ENCODE measurements around the gene THEM5.
"Not testable (repeated sequence)": the region's sequence is repeated elsewhere in the genome, so short reads cannot be mapped to it uniquely, and the experiment has no call there.

Gene THEM5, protein sequence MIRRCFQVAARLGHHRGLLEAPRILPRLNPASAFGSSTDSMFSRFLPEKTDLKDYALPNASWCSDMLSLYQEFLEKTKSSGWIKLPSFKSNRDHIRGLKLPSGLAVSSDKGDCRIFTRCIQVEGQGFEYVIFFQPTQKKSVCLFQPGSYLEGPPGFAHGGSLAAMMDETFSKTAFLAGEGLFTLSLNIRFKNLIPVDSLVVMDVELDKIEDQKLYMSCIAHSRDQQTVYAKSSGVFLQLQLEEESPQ

DNA sequence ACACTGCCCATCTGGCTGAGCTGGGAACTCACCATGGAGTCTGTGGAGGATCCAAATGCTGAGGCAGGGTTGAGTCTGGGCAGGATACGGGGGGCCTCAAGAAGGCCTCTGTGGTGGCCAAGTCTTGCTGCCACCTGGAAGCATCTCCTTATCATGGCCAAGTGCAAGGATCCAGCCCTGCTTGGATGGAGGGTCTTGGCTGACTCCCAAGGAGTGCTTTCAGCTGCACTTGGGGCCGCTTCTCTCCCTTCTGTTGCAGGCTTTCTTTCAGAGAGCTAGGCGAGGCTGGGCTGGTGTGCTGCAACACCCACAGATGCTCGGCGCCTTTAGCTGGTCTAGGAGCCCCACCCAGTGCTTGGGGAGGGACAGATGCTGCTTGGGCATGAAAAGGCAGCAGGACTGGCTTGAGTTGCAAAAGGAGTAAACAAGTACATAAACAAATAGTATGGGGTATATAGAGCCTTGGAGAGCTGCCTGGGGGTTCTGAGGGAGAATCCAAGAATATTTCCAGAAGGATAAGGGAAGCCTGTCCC, at the start of gene THEM5:
TSS of gene THEM5 (minus strand) at position 302 of the 533 bp plus-strand sequence. CDS start at position 155, 147 bp downstream.
- DNase-seq = no peak

DNA sequence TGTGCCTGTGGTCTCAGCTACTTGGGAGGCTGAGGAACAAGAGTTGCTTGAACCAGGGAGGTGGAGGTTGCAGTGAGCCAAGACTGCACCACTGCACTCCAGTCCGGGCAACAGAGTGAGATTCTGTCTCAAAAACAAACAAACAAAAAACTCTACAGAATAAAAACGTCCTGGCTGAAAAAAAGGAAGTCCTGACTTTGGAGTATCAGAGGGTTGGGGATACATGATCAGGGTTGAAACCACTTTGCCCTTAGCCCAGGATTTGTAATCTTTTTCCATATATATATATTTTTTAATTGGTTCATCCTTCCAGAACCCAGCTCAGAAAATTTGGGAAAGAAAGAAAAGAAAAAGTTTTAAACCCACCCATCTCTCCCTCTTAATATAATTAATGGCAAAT, 49.3 kb upstream of the THEM5 start:
- DNase-seq = no peak

DNA sequence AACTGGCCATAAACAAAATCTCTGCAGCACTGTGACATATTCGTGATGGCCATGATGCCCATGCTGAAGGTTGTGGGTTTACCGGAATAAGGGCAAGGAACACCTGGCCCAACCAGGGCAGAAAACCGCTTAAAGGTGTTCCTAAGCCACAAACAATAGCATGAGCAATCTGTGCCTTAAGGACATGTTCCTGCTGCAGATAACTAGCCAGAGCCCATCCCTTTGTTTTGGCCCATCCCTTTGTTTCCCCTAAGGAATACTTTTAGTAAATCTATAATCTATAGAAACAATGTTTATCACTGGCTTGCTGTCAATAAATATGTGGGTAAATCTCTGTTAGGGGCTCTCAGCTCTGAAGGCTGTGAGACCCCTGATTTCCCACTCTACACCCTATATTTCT, 47.3 kb upstream of the THEM5 start:
- not testable (repeated sequence) for DNase-seq

DNA sequence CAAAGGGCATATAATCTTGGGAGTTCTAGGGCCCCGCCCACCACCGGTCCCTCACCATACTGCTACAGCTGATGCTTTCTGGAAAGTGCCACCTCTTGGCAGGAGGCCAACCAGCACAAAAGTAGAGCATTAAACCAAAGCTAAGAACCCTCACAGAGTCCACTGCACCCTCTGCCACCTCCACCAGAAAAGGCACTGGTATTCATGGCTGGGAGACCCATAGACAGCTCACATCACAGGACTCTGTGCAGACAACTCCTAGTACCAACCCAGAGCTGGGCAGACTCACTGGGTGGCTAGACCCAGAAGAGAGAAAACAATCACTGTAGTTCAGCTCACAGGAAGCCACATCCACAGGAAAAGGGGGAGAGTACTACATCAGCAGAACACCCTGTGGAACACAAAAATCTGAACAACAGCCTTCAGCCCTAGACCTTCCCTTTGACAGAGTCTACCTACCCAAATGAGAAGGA, 45.0 kb upstream of the THEM5 start:
- DNase-seq = no peak

DNA sequence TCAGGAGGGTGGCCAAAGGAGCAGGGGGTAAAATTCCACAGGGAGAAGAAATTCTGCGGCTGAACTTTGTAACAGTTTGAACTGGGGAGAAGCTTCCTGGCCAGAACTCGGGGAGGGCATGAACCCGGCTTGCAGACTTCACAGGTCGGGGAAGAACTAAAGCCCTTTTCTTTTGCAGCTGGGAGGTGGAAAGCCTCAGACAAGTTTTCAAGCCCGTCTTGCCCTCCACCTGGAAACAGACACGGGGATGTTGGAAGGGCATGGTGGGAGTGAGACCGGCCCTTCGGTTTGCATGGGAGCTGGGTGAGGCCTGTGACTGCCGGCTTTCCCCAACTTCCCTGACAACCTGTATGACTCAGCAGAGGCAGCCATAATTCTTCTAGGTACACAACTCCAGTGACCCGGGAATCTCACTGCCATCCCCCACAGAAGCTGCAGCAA, 44.5 kb upstream of the THEM5 start:
- DNase-seq = no peak

DNA sequence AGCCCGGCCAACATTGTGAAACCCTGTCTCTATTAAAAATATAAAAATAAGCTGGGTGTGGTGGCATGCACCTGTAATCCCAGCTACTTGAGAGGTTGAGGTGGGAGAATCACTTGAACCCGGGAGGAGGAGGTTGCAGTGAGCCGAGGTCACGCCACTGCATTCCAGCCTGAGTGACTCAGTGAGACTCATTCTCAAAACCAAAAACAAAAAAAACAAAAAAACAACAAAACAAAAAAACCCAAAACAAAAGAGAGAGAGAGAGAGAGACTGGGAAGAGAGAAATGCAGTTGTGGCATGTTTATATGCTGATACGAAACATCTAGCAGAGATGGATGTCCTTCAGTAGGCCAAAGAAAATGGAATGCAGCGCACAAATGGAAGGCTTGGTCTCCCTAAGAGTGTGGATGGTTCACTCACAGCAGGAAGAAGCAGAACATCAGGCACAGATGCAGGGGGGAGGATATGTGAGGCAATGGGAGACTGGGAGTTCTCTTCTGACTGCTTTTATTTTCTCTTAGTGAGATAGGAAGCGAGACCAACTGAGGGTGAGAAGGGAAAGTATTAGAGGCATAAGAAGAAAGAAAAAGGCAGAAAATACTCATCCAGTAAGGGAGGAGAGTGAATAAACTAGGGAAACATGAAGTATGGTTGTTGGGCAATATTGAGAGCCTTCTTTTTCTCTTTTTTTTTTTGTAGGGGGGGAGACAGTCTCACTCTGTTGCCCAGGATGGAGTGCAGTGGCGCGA, 39.8 kb upstream of the THEM5 start:
- no peak for DNase-seq

DNA sequence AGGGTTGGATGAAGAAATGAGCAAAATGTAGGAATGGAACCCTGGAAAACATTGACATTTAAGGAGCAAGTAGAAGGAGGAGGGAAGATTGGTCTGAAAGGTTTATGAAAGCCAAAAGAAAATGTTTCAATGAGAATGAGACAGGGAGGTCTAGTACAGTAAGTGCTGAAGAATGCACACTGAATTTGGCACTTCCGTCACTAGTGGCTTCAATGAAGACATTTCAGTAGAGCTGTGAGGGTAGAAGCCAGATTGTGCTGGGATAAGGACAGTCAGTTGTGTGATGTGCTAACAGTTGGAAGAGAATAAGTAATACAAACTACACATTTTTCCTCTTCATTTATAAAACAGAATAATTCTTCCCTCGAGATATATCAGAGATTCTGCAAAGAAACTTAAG, 38.7 kb upstream of the THEM5 start:
- no peak for DNase-seq

DNA sequence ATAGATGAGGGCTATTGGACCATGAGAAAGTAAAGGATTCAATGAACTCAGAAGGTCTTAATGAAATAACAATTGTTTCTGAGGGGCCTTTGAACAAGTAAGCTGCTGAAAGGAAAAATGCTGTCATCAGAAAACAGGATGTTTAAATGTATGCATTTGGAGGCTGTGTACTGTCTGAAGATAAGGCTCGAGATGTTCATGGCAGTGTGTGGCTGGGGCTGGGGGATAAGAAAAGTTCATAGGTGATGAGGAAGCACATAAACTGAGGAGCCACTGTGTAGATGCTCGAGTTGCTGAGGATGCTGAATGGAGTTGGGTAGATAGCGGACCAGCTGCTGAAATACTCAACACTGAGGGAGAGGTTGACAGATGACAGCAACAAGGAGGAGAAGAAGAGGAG, 38.0 kb upstream of the THEM5 start:
- DNase-seq = no peak

DNA sequence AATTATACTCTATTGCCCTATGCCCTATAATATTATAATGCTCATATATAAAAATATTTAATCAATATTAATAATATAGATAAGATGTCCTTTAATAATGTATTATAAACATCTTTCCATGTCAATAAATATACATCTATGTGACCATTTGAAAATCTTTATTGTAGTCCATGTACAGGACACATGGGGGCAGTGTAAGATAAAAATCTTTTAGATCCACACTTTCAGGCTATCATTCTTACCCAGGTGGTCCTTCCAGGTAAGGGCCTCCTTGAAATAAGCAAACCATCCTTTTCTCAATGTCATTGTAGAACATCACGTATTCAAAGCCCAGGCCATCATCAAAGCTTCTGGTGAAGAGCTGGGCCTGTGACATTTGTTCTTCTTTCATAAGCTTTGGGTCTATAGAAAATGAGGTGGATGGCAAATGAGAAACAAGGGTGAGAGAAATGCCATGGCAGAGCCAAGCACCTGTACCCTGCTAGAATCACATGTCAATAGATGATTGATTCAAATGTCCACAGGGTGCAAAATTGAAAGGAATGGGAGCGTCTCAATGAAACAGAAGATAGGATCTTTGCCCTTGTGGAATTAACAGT, 35.6 kb upstream of the THEM5 start:
- no peak for DNase-seq

DNA sequence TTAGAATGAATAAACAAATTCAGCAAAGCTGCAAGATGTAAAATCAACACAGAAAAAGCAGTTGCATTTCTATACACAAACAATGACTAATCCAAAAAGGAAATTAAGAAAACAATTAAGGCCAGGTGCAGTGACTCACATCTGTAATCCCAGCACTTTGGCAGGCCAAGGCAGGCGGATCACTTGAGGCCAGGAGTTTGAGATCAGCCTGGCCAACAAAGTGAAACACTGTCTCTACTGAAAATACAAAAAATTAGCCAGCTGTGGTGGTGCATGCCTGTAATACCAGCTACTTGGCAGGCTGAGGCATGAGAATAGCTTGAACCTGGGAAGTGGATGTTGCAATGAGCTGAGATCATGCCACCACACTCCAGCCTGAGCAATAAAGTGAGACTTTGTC, 33.5 kb upstream of the THEM5 start:
- DNase-seq = no peak

DNA sequence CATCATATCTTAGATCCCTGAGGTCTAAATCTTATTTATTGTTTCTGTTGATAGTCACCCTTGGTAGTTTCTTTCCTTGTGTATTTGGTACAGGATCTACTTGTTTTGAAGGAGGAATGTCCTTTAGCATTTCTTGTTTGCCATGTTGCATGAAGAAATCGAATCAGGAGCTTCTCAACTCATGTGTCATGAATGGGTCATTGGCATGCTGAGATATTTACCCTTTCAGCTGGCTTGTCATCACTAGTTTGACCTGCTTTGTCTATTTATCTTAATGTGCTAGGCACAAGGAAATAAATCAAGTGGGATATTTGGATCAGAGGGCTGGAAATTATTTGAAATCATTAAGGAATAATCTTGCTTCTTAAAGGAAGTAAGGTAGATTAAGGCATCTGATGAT, 32.0 kb upstream of the THEM5 start:
- DNase-seq = no peak

DNA sequence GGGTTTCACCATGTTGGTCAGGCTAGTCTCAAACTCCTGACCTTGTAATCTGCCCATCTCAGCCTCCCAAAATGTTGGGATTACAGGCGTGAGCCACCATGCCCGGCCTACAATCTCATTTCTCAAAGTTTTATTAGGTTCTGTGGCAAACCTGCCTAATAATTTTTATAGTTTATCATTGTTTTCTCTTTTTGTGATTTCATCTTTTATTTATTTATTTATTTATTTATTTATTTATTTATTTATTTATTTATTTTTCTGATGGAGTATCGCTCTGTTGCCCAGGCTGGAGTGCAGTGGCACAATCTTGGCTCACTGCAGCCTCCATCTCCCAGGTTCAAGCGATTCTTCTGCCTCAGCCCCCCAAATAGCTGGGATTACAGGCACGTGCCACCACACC, 31.4 kb upstream of the THEM5 start:
- DNase-seq = not testable (repeated sequence)

DNA sequence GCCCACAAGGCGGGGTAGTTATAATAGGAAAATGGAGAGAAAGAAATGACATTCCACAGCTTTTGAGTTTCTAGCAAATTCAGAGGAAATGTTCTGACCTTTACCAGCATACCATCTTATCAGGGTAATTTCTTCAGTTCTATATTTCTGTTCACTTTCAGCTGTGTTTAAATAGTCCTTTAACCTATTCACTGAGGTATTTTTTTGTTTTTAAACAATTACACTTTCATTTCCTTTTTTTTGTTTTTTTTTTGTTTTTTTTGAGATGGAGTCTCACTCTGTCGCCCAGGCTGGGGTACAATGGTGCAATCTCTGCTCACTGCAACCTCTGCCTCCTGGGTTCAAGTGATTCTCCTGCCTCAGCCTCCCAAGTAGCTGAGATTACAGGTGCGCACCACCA, 30.9 kb upstream of the THEM5 start:
- DNase-seq = not testable (repeated sequence)

DNA sequence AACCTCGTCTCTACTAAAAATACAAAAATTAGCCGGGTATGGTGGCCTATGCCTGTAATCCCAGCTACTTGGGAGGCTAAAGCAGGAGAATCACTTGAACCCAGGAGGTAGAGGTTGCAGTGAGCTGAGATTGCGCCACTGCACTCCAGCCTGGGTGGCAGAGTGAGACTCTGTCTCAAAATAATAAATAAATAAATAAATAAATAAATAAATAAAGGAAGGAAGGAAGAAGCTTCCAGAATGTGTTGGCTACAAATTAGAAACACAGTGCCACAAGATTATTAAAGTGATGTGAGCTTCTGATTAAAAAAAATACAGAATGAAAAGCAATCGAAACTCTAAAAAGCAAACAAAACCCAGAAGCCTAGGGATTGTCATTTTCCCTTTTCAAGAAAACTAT, 30.4 kb upstream of the THEM5 start:
- DNase-seq = not testable (repeated sequence)

DNA sequence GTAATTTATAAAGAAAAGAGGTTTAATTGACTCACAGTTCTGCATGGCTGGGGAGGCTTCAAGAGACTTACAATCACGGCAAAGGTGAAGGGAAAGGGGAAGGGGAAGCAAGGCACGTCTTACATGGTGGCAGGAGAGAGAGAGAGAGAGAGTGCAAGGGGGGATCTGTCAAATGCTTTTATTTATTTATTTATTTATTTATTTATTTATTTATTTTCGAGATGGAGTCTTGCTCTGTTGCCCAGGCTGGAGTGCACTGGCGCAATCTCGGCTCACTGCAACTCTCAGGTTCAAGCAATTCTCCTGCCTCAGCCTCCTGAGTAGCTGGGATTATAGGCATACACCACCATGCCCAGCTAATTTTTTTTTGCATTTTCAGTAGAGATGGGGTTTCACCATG, 29.4 kb upstream of the THEM5 start:
- not testable (repeated sequence) for DNase-seq

DNA sequence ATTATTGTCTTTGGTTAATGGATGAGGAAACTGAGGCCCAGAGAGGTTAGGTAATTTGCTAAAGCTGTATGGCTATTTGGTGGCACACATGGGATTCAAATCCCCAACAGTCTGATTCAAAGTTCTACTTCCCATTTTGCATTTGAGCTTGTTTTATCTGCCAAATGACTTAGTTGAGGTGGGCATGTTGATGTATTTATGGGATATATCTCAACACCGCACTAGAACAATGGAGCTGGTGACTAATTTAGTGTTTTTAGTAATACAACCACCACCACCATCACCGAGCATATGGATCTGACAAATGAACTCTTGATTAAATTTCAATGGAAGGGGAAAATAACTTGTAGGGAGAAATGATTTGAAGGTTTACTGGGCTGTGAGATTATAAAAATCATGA, 29.0 kb upstream of the THEM5 start:
- no peak for DNase-seq

DNA sequence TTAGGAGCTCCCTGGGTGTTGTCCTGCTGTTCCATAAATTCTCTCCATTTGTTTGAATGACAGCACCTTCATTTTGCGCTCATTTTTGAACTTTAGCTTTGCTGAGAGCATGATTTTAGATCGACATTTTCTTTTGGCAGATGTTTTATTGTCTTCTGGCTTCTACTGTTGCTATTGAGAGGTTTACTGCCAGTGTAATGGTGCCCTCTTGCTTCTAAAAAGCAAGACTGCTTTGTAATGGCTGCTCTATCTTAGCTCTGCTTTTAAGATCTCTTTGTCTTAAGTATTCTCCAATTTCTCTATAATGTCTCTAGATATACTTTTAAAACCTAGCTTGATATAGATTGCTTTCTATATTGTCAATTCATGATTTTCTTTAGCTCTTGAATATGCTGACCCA, 28.0 kb upstream of the THEM5 start:
- no peak for DNase-seq

DNA sequence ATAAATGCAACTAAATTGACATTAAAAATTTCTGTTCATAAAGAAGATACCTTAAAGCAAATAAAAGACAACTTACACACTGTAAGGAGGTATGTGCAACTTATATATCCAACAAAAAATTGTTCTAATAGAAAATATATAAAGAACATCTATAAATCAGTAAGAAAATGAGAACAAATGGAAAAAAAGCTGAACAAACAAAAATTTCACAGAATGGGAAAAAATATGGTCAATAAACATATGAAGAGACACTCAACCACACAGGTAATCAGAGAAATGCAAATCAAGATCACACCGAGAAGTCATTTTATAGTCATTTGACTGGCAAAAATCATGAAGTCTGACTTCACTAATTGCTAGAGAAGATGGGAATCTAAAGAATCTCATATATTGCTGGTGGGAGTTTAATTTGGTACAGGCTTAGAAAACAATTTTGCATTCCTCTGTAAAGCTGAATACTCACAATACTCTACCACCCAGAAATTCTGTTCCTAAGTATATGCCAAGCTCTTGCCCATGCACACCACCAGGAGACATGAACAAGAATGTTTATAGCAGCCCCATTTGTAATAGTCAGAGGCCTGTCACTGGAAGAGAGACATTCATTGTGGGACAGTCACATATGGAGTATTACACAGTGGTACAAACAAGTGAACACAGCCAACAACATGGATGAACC, 22.0 kb upstream of the THEM5 start:
- no peak for DNase-seq

DNA sequence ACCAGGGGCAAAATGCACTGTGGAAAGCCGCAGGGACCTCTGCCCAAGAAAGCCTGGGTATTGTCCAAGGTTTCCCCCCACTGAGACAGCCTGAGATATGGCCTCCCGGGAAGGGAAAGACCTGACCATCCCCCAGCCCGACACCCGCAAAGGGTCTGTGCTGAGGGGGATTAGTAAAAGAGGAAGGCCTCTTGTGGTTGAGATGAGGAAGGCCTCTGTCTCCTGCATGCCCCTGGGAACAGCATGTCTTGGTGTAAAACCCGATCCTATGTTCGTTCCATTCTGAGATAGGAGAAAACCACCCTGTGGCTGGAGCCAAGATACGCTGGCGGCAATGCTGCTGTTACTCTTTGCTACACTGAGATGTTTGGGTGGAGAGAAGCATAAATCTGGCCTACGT, 19.3 kb upstream of the THEM5 start:
- not testable (repeated sequence) for DNase-seq

DNA sequence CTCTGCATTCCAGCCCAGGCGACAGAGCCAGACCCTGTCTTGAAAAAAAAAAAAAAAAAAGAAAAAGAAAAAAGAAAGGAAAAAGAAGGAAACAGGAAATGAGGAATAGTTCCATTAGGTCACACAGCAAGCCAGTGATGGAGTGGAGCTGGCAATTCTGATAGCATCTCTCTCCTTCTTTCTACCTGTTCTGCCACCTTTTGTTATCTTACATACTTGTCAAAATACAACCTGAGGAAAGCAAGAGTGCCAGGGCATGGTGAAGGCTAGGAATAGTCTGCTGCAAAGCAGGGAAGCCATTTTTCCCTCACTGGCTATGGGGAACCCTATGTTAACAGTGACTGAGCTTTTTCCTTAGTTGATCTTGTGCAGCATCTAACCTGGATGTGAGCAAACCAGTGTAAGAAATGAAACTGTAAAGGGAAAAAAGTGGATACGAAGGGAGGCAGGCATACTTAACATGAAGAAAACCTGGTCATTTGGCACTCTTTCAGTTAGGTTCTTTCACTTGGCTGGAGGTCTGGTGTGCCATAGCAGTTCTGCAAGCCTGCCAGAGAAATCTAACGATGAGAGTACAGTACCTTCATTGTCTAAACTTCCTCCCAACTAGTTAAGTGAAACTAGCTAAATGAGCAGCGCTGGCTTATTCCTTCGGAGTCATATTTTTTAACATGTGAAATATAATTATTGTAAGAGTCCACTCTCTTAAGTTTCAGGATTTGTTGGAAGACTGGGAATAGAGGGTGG, 17.9 kb upstream of the THEM5 start:
- DNase-seq = no peak

DNA sequence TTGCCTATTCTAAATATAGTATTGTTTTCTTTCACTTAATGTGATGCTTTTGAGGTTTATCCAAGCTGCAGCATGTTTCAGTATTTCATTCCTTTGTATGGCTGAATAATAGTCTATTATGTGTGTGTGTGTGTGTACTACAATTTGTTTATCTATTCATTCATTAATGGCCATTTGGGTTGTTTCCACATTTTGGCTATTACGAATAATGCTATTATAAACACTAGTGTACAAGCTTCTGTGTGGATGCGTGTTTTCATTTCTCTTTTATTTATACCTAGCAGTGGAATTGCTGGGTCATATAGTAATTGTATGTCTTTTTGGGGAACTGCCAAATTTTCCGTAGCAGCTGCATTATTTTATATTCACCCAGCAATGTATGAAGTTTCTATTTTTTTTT, 15.0 kb upstream of the THEM5 start:
- no peak for DNase-seq

DNA sequence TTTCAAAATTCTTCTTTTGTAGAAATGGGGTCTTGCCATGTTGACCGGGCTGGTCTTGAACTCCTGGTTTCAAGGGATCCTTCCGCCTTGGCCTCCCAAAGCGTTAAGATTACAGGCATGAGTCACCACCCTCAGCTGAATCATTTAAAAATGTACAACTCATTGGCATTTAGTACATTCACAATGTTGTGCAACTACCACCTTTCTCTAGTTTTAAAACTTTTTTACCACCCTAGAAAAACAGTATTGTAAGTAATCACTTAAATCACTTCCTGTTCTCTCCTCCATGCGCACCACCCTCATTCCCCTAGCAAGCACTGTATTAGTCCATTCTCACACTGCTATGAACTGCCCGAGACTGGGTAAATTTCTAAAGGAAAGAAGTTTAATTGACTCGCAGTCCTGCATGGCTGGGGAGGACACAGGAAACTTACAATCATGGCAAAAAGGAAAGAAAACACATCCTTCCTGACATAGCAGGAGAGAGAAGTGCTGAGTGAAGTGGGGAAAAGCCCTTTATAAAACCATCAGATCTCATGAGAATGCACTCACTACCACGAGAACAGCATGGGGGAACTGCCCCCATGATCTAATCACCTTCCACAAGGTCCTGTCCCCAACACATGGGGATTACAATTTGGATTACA, 14.4 kb upstream of the THEM5 start:
- DNase-seq = no peak

Data from right forelimb (tissue), 1 donor.